Hippocampal formation (tissue), 2 donors: ENCODE results near the gene CTIF.
"Not testable (repeated sequence)": the region's sequence is repeated elsewhere in the genome, so short reads cannot be mapped to it uniquely, and the experiment has no call there.

Source experiments
- DNase-seq, 2 donors: peaks; one replicate each; lab custom pipeline; 2025; lab: John Stamatoyannopoulos, UW

The CTIF gene

GRCh38 chr18:48866028-48866733 is 327.4 kb downstream of the CTIF start:
- DNase-seq: peak in 1 of 2 donors; percentile 58

- DNase-seq: no peak
Observed at GRCh38 chr18:48866856-48867255, 328.0 kb downstream of the CTIF start.

- DNase-seq: no peak
Observed at GRCh38 chr18:48867978-48868377, 329.1 kb downstream of the CTIF start.

GRCh38 chr18:48868468-48869466 is 329.9 kb downstream of the CTIF start:
- no peak for DNase-seq

GRCh38 chr18:48869591-48869990 is 330.8 kb downstream of the CTIF start:
- DNase-seq: no peak

GRCh38 chr18:48870926-48871325 is 332.1 kb downstream of the CTIF start:
- DNase-seq: not testable (repeated sequence)

GRCh38 chr18:48871391-48872166 is 332.7 kb downstream of the CTIF start:
- DNase-seq: no peak

GRCh38 chr18:48872234-48873145 is 333.7 kb downstream of the CTIF start:
- no peak for DNase-seq

GRCh38 chr18:48874233-48874632 is 335.4 kb downstream of the CTIF start:
- no peak for DNase-seq

- DNase-seq: no peak
Observed at GRCh38 chr18:48874701-48875162, 335.9 kb downstream of the CTIF start.

- no peak for DNase-seq
Observed at GRCh38 chr18:48875314-48875941, 336.6 kb downstream of the CTIF start.

GRCh38 chr18:48875942-48876511 is 337.2 kb downstream of the CTIF start:
- DNase-seq: no peak

- no peak for DNase-seq
Observed at GRCh38 chr18:48876590-48876989, 337.8 kb downstream of the CTIF start.

- no peak for DNase-seq
Observed at GRCh38 chr18:48877941-48878340, 339.1 kb downstream of the CTIF start.

- no peak for DNase-seq
Observed at GRCh38 chr18:48878471-48878870, 339.6 kb downstream of the CTIF start.

- no peak for DNase-seq
Observed at GRCh38 chr18:48879008-48879431, 340.2 kb downstream of the CTIF start.

- no peak for DNase-seq
Observed at GRCh38 chr18:48880931-48881330, 342.1 kb downstream of the CTIF start.

GRCh38 chr18:48882379-48882778 is 343.5 kb downstream of the CTIF start:
- no peak for DNase-seq

GRCh38 chr18:48884306-48884705 is 345.5 kb downstream of the CTIF start:
- no peak for DNase-seq

GRCh38 chr18:48884771-48885170 is 345.9 kb downstream of the CTIF start:
- DNase-seq: no peak
